Heart right ventricle (tissue), 16 donors: ENCODE results near the gene DEDD2. TPM values are rescaled to one million over a fixed set of nuclear protein-coding genes. Genes with fewer than 3 reads are reported as not detected.
A peak's percentile ranks its signal among the peaks of the same experiment; 100 is the strongest.

Experiments used
- ATAC-seq, 8 donors: fragments of 200-7000 bp; cut with Tn5 transposase; one replicate each; pipeline ENCODE4 v1.9.1; 2020; ENCODE audit warnings: mild to moderate bottlenecking in 8 of 8, moderate library complexity in 8 of 8, moderate number of reproducible peaks in 1 of 8
- DNase-seq, 2 donors: peaks; one replicate each; pipeline ENCODE4 v3.0.0-alpha.2; 2020
- H3K27ac ChIP-seq, 10 donors: fragments of 200-600 bp; sonication (generic) in 2 of 10; one replicate each; pipeline versions ENCODE4 v1.5.0 to v1.8.0; 2020 to 2022; ENCODE audit warnings: mild to moderate bottlenecking in 3 of 10
- H3K27me3 ChIP-seq, 7 donors: fragments of 200-600 bp; one replicate each; pipeline ENCODE4 v1.8.0; 2021 to 2022; ENCODE audit warnings: mild to moderate bottlenecking in 2 of 7
- H3K36me3 ChIP-seq, 9 donors: fragments of 200-600 bp; sonication (generic) in 1 of 9; one replicate each; pipeline versions ENCODE4 v1.5.0 to v1.8.0; 2020 to 2022; ENCODE audit warnings: mild to moderate bottlenecking in 2 of 9
- H3K4me1 ChIP-seq, 9 donors: fragments of 200-600 bp; sonication (generic) in 1 of 9; one replicate each; pipeline versions ENCODE4 v1.5.0 to v1.8.0; 2020 to 2022; ENCODE audit warnings: mild to moderate bottlenecking in 4 of 9
- H3K4me3 ChIP-seq, 10 donors: fragments of 200-600 bp; sonication (generic) in 2 of 10; one replicate each; pipeline versions ENCODE4 v1.5.0 to v1.8.0; 2020 to 2022; ENCODE audit warnings: mild to moderate bottlenecking in 7 of 10, moderate library complexity in 2 of 10
- H3K9me3 ChIP-seq, 11 donors: fragments of 200-600 bp in 10 of 11; sonication (generic) in 2 of 11; one replicate each; pipeline versions ENCODE4 v1.5.0 to v1.8.0; 2013 to 2022; ENCODE audit warnings: mild to moderate bottlenecking in 2 of 11, control low read depth in 1 of 11, moderate library complexity in 1 of 11
- WGBS, 2 donors: extraction: QIAGEN DNeasy Blood & Tissue Kit; methylation state at CpG; one replicate each; pipeline ENCODE4 v1.1.7; 2013; ENCODE audit warnings: inconsistent platforms in 1 of 2; 5-methylcytosine and 5-hydroxymethylcytosine counted together
- intact Hi-C, 10 donors: fragments of 100-400 bp; cut with DNase I; formaldehyde crosslinking; loops; one replicate each; pipeline versions ENCODE4 v1.11.1 to v1.14.2; 2022
- polyA plus RNA-seq, 2 donors: library from polyadenylated mRNA; stranded (reverse); fragments of 200-250 nt; gene quantifications; one replicate each; pipeline ENCODE4 v1.2.3, GENCODE V29; 2013
- total RNA-seq, 10 donors: library from RNA; stranded (reverse); fragmentation: NEBNext Ultra II Directional in 3 of 10; extraction: Animal tissue kit (Norgen Biotek cat#: 25700) in 3 of 10; gene quantifications; one replicate each; pipeline versions ENCODE4 v1.2.1 to v1.2.4, GENCODE V29; 2021 to 2023
- TF ChIP-seq, protein P1 (sequence below), 9 donors: fragments of 200-600 bp; sonication (generic) in 2 of 9; IDR thresholded peaks; one replicate each; pipeline versions ENCODE4 v1.5.0 to v1.8.0; 2021 to 2022; ENCODE audit warnings: antibody characterized with exemption in 9 of 9, mild to moderate bottlenecking in 5 of 9, moderate library complexity in 1 of 9
- donor health status: Arrhythmogenic right ventricular cardiomyopathy.
- donor health status: ischemic (EF 13 %, LVEDD 7.1; RV severe dilation, severe dysfunction).
- donor health status: healthy with polysubstance abuse.
- donor health status: DM: no; HTN: yes; CAD: no.
- donor health status: DM: no; HTN: no; CAD: no.
- donor health status: ischemic (EF 25% LVEDD 6.9; RV normal size, moderate dysfunction).
- donor health status: ischemic (EF 25% LVEDD 5.7; RV mildly dilated, moderate dysfunction).
- donor health status: healthy.
- donor health status: DM: yes; HTN: yes; CAD: no.
- donor health status: Ischemic cardiomyopathy.
- donor health status: ischemic (EF 35%, LVEDD 5.7; RV mildly dilated, moderate dysfunction).
- donor health status: nonischemic (EF 11% LVEDD 7.7; RV severe dilation, severe dysfunction).
- donor health status: DM: yes; HTN: yes; CAD: no.
- donor health status: PGD.
- donor health status: ischemic (EF 29% LVEDD 5.4; RV normal size, mild dysfunction).
- donor health status: nonischemic (EF 23%, LVEDD 6.1; RV moderate dilation, normal function).

Gene DEDD2
- total and polyA plus RNA-seq, 12 donors: 9.8 to 20.5 (median 12.6) TPM

DNA sequence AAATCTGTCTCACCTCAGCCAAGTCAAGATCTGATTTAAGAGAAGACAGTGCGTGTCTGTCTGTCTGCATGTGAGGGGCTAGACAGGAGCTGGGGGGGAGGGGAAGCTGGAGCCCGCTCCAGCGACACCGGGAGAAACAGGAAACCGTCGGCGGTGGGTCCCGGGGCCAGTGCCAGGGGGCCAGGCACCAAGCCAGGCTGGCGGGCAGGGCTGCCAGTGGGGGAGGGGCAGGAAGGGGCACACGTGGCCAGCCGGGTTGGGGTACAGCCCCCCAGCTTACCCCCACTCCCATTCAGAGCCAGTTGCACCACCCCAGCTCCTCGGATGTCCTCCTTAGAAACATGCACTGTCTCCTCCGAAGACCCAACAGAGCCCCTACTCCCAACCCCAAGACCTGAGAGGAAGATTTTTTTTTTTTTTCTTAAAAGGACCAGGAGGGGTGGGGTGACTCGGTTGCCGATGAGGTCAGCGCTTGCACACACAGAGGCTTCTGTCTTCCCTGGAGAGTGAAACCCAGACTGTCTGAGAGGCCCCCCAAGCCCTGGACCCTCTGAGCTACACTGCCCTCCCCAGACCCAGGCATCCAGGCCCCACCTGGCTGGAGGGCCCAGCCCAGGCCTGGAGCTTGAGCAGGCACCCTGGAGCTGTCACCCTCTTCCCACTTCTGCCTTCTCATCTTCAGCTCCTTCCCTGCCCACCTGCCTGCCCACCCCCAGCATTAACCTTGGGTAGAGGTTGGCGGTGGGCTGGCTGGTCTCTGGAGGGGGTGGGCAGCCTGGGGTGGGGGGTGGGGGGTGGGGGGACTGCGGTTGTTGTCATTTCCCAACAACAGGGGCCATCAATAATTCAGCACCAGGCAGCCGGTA lies 33.4 kb upstream of the DEDD2 start:
- peak overlapping the region; percentile 62 to 100 (median 98) for H3K27ac ChIP-seq
- intact Hi-C loops: no loop called here
- H3K4me1 ChIP-seq: peaks cover 39 to 78% (median 66%) of the 10 kb centered on the region in 9 donors
- no peak for ATAC-seq
- no peaks in the 10 kb centered on the region for H3K27me3 ChIP-seq
- DNase-seq: peak in 1 of 2 donors; percentile 55
- H3K36me3 ChIP-seq: peaks cover 0 to 37% (median 7%) of the 10 kb centered on the region in 9 donors
- H3K9me3 ChIP-seq: no peaks in the 10 kb centered on the region
- peak overlapping the region in 8 of 10 donors; percentile 19 to 100 (median 84) for H3K4me3 ChIP-seq
- whole genome bisulfite sequencing, 2 donors: 8 to 11% methylated on average over 18 to 19 of the region's 19 CpGs
- TF ChIP-seq, protein P1, sequence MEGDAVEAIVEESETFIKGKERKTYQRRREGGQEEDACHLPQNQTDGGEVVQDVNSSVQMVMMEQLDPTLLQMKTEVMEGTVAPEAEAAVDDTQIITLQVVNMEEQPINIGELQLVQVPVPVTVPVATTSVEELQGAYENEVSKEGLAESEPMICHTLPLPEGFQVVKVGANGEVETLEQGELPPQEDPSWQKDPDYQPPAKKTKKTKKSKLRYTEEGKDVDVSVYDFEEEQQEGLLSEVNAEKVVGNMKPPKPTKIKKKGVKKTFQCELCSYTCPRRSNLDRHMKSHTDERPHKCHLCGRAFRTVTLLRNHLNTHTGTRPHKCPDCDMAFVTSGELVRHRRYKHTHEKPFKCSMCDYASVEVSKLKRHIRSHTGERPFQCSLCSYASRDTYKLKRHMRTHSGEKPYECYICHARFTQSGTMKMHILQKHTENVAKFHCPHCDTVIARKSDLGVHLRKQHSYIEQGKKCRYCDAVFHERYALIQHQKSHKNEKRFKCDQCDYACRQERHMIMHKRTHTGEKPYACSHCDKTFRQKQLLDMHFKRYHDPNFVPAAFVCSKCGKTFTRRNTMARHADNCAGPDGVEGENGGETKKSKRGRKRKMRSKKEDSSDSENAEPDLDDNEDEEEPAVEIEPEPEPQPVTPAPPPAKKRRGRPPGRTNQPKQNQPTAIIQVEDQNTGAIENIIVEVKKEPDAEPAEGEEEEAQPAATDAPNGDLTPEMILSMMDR (IDR thresholded peaks at IDR 0.05): no peak

DNA sequence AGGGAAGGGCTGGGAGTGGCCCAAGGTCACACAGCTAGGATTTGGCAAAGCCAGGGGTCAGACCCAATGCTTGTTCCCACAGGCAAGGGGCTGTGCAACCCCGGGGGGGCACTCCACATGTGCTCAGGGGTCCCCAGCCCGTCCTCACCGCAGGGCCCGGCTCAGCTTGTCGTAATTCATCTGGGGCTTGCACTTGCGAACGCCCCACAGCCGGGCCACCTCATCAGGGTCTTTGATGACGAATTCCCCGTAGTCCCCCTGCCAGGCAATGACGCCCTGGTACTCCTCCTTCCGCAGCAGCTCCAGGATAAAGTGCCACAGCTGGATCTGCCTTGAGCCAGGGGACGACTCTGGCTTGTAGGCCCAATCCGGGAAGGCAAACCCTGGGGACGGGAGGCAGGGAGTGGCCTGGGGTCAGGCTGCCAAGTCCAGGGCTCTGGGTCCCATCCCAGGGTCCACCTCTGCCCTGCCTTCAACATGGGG lies 32.7 kb upstream of the DEDD2 start:
- H3K27me3 ChIP-seq: no peaks in the 10 kb centered on the region
- peak; percentile 27 to 50 for DNase-seq
- peak overlapping the region; percentile 62 to 100 (median 98) for H3K27ac ChIP-seq
- no peaks in the 10 kb centered on the region for H3K9me3 ChIP-seq
- H3K4me3 ChIP-seq: peak overlapping the region in 6 of 10 donors; percentile 19 to 100 (median 66)
- WGBS, 2 donors: 33 to 34% methylated on average over 15 of the region's 15 CpGs
- no peak for ATAC-seq
- peaks cover 42 to 79% (median 69%) of the 10 kb centered on the region in 9 donors for H3K4me1 ChIP-seq
- TF ChIP-seq, protein P1 (IDR thresholded peaks at IDR 0.05): no peak
- peaks cover 0 to 37% (median 7%) of the 10 kb centered on the region in 9 donors for H3K36me3 ChIP-seq
- intact Hi-C loops: no loop called here

DNA sequence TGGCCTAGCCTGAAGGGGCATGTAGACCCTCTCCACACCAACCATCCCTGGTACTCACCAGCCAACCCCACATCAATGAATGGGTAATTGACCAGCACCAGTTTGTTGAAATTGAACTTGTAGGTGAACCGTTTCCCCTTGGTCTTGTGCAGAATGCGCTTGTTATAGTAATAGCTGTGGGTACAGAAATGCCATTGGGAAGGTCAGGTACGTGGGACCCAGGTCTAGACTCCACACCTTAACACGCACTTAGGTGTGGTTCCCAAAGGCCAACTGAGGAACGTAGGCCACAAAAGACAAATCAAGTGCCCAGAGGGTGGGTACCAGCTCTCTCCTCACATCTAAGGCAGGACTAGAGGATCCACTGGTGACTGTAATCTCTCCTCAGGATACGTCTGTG lies 32.3 kb upstream of the DEDD2 start:
- Histone ChIP-seq H3K9me3 (no peaks in the 10 kb centered on the region), H3K4me3 (peak overlapping the region in 2 of 10 donors; percentile 27 to 100), H3K36me3 (peaks cover 0 to 37% (median 7%) of the 10 kb centered on the region in 9 donors), H3K27me3 (no peaks in the 10 kb centered on the region), H3K4me1 (peaks cover 42 to 84% (median 74%) of the 10 kb centered on the region in 9 donors), H3K27ac (peak overlapping the region; percentile 62 to 100 (median 98))
- WGBS, 2 donors: 66 to 72% methylated on average over 6 of the region's 6 CpGs
- no peak for DNase-seq
- intact Hi-C loops: loop anchor here in 6 of 10 donors (5.0 to 10.0 kb wide), 4 partner anchors 33 to 185 kb away; no protein-coding TSS in a partner anchor
- ATAC-seq: no peak
- TF ChIP-seq, protein P1 (IDR thresholded peaks at IDR 0.05): no peak

DNA sequence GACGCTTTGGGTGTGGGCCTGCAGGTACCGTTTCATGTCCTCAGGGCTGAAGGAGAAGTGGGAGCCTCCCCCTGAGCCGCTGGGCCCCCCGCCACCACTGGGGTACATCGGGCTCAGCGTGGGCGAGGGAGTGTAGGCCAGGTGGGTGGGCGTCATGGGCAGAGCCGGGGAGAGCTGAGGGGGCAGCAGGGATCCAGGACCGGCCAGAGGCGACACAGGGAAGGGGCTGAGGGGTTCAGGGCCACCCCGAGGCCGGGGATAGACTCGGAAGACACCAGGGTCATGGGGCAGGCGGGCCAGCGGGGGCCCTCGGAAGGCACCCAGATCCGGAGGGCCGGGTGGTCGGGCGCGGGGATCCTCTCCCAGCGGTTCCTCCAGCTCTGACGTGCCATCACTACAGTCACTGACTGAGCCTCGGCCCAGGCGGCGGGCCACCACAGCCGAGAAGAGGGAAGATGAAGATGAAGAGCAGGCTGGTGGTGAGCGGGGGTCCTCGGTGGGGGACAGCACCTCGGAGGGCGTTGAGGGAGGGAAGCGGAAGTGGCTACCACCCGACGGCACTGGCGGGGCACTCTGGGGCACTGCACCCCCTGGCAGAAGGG lies 31.8 kb upstream of the DEDD2 start:
- Histone ChIP-seq H3K27ac (peak overlapping the region in 8 of 10 donors; percentile 68 to 100 (median 98)), H3K4me1 (peaks cover 42 to 85% (median 74%) of the 10 kb centered on the region in 9 donors), H3K4me3 (no peak overlapping the region), H3K36me3 (peaks cover 0 to 37% (median 7%) of the 10 kb centered on the region in 9 donors), H3K9me3 (no peaks in the 10 kb centered on the region), H3K27me3 (no peaks in the 10 kb centered on the region)
- 80 to 82% methylated on average over 36 of the region's 36 CpGs for WGBS, 2 donors
- ATAC-seq (no peak), DNase-seq (no peak)
- TF ChIP-seq, protein P1 (IDR thresholded peaks at IDR 0.05): no peak
- intact Hi-C loops: loop anchor here in 6 of 10 donors (5.0 to 10.0 kb wide), 4 partner anchors 33 to 186 kb away; no protein-coding TSS in a partner anchor
